NCI-H82 treated with DMSO at 0.1 percent for 48 hours (cell line): ENCODE measurements around the gene TMEM185B.
"Not testable (repeated sequence)": the region's sequence is repeated elsewhere in the genome, so short reads cannot be mapped to it uniquely, and the experiment has no call there.

Experiments
- DNase-seq: peaks from one replicate; lab custom pipeline; 2025; ENCODE audit not compliant: unreplicated experiment; lab: John Stamatoyannopoulos, UW

Gene TMEM185B

DNA sequence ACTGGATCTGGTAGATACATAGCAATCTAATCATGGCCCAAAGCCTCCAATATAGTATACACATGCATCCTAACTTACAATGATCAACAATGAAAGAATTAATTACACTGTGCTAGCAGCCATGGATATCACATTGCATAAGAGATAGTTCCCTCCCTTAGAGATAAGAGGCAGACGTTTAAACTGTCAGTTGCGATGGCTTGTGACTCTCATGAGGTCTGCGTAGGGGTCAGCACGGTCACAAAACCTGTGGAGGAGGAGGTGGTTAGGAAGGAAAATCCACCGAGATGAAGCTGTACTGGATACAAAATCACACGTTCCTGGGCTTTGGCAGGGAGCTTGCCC is 28.7 kb upstream of the TMEM185B start:
- DNase-seq: no peak

GRCh38 chr2:120251078-120251477 is 27.9 kb upstream of the TMEM185B start:
- DNase-seq: no peak

- no peak for DNase-seq
These were observed 27.4 kb upstream of the TMEM185B start for GRCh38 chr2:120250640-120251039.

DNA sequence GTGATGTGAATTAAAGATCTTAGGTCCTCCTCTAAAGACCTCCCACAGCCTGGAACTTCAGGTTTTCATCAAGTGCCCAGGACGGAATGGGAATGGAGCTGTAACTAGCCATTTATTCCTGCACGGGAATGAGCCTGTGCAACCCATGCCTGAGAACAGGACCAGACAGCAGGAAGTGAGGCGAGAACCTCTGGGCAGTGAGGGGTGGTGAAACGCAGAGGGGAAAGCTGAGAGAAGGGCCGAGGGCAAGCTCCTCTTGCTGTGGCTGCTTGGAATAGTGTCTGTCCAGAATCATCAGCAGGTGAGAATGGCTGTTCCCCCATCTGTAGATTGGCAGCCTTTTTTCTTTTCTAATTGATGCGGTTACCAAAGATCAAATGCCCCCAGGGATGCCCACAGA is 24.7 kb upstream of the TMEM185B start:
- DNase-seq: no peak

- DNase-seq: peak; percentile 80
These were observed 23.5 kb upstream of the TMEM185B start for GRCh38 chr2:120246546-120247300.

GRCh38 chr2:120245520-120246332 is 22.5 kb upstream of the TMEM185B start:
- peak; percentile 63 for DNase-seq

DNA sequence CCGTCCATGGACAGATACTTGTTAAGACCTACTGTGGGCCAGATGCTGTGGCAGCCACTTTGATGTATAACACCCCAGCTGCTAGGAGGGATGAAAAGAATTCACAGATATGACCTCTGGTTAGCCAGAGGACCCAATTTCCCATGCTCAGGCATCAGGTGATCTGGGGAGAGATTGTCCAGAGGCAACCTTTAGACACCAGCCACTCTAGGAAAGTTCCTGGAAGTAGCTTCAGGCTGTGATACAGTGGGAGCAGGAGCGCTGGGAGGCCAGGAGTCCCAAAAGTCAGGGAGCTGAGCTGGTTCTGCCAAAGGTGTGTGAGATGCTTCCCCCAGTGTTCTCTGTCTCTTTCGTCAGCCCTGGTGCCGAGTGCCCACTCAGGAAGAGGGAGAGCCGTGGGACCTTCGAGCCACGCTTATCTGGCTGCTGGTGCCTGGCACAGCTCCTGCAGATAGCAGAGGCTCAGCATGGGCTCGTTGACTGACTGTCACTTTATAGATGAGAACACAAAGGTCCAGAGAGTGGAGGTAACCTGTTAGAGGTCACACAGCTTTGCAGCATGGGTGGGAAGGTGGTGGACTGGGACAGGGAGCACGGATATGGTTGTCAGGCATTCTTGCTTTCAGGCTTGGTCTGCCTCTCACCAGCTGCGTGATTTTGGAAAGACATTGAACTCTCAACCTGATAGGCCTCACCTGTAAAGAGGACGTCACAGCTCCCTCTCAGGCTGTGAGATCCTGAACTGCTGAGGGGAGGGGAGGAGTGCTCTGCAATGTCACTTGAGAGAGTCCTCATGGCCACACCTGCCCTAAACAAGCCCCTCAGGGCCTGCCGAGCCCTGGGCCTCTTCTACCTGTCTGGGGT is 21.7 kb upstream of the TMEM185B start:
- DNase-seq: no peak

DNA sequence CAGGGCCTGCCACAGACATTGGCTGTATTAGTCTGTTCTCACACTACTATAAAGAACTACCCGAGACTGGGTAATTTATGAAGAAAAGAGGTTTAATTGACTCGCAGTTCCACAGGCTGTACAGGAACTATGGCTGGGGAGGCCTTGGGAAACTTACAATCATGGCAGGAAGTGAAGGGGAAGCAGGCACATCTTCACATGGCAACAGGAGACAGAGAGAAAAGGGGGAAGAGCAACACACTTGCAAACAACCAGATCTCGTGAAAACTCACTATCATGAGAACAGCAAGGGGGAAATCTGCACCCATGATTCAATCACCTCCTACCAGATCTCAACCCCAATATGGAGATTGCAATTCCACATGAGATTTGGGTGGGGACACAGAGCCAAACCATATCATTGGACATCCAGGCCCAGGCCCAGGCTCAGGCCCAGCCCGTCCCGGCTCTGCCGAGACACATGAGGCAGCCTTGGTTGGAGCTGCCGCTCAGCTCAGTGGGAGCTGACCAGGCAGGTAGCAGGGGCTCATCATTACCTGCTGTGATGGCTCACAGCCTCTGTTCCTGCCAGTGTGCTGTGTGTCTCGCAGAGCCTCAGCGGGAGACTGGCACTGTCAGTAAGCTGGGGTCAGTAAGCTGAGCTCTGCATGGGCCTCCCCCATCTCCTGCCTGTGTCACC is 20.8 kb upstream of the TMEM185B start:
- DNase-seq: no peak

GRCh38 chr2:120243211-120243610 is 20.0 kb upstream of the TMEM185B start:
- DNase-seq: no peak

DNA sequence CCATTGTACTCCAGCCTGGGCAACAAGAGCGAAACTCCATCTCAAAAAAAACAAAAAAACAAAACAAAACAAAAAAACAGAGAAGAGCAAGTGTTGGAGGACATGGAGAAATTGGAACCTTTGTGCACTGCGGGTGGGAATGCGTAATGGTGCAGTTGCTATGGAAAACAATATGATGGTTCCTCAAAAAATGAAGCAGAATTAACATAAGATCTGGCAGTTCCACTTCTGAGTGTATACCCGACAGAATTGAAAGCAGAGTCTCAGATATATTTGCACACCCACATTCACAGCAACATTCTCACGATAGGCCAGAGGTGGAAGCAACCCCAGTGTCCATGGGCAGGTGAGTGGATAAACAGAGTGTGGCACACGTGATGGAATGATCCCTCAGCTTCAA is 18.5 kb upstream of the TMEM185B start:
- DNase-seq: no peak

DNA sequence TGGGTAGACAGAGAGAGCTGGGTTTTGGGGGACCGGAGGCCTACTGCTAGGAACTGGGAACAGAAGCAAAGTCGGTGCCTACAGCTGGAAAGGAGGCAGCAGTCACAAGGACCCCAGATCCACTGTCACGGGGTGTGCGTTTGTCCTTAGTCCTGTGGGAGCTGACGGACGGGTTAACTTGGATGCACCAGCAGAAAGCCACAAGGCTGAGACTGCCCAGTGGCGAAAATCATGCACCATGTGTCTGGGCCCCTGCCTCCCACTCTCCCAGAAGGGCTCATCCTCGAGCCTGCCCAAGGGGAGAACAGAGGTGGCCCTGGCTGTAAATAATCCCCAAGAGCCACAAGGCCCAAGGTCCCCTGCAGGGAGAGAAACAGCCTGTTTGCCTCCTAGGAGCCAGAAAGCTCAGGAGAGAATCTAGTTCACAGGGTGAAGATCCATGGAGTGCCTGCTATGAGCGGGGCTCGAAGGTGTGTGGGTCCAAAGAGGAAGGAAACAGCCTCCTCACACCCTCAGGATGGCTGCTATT is 17.8 kb upstream of the TMEM185B start:
- no peak for DNase-seq

- no peak for DNase-seq
These were observed 16.5 kb upstream of the TMEM185B start for GRCh38 chr2:120239488-120240287.

DNA sequence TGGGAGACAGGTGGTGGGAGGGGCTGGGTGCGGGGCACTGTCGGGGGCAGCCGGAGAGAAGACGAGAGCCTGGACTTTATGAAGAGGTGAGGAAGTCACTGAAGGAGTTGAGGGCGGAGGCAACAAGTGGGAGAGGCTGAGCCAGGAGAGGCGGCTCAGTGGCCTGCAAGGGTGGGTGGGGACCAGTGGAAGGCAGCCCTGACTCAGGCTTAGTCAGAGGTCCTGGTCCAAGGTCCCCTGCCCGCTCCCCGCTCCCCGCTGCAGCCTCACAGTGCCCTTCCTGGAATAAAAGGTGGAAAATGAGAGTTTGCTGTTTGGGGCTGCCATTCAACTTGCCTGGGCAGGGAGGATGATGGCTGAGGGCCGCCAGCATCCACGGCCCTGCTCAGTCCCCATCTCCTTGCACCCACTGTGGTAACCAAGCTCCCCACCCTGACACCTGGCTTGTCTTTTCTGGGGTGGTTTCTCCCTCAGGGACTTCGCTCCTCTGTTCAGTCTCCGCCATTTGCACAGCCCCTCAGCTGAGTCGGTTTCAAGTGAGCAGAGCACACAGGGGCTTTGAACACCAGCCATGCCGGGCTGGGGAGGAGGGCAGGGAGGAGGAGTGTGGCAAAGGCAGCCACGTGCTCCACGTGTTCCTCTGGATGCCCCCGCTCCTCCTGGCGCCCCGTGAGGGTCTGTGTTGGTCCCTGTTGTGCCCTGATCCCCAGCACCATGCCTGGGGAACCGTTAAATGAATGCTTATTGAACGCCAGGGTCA is 15.7 kb upstream of the TMEM185B start:
- DNase-seq: no peak

GRCh38 chr2:120237491-120237902 is 14.3 kb upstream of the TMEM185B start:
- no peak for DNase-seq

GRCh38 chr2:120236791-120237190 is 13.6 kb upstream of the TMEM185B start:
- no peak for DNase-seq

GRCh38 chr2:120236316-120236715 is 13.1 kb upstream of the TMEM185B start:
- DNase-seq: no peak

- no peak for DNase-seq
These were observed 12.5 kb upstream of the TMEM185B start for GRCh38 chr2:120235681-120236080.

- DNase-seq: not testable (repeated sequence)
These were observed 12.0 kb upstream of the TMEM185B start for GRCh38 chr2:120235158-120235557.

DNA sequence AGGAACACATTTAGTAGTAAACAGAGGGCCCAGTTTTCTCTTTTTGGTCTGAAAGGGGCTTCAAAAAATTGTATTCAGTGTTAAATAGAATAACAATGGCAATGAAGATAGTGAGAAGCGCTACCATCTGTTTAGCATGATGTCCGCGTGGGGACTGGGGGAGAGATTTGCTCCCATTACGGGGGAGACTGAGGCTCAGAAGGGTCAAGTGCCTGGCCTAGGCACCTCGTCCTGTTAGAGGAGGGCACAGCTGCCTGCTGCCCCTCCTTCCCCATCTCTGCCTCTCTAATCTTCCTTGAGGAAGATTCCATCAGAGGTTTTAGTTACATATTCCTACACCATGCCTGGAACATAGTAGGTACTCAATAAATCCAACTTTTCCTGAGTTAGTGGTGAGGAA is 10.1 kb upstream of the TMEM185B start:
- DNase-seq: no peak
